ENCODE measurements around the gene CYP26A1. TPM values are rescaled to one million over a fixed set of nuclear protein-coding genes. Genes with fewer than 3 reads are reported as not detected.

The CYP26A1 gene
- total and polyA plus RNA-seq, 7 donors: 0.04 TPM; not detected in 6

- Histone ChIP-seq H3K4me3 (no peak overlapping the region), H3K27me3 (ENCODE audit: insufficient read depth in 3 of 3, low read length in 2 of 3) (peaks cover 0 to 47% (median 4%) of the 10 kb centered on the region in 3 donors), H3K27ac (no peak overlapping the region), H3K36me3 (ENCODE audit: insufficient read depth in 1 of 2, low read depth in 1 of 2) (no peaks in the 10 kb centered on the region), H3K9me3 (no peaks in the 10 kb centered on the region), H3K4me1 (no peaks in the 10 kb centered on the region)
- WGBS, 3 donors: 38 to 46% (median 41%) methylated on average over 10 of the region's 10 CpGs
- TF ChIP-seq CTCF (IDR thresholded peaks at IDR 0.05): no peak
- no peak for ATAC-seq
- no peak for DNase-seq
- intact Hi-C loops (cut with DNase I): loop anchor here (2.0 to 10.0 kb wide), 3 partner anchors 263 to 423 kb away; no protein-coding TSS in a partner anchor
Observed at GRCh38 chr10:93081834-93082233, 8.1 kb downstream of the CYP26A1 start.

DNA sequence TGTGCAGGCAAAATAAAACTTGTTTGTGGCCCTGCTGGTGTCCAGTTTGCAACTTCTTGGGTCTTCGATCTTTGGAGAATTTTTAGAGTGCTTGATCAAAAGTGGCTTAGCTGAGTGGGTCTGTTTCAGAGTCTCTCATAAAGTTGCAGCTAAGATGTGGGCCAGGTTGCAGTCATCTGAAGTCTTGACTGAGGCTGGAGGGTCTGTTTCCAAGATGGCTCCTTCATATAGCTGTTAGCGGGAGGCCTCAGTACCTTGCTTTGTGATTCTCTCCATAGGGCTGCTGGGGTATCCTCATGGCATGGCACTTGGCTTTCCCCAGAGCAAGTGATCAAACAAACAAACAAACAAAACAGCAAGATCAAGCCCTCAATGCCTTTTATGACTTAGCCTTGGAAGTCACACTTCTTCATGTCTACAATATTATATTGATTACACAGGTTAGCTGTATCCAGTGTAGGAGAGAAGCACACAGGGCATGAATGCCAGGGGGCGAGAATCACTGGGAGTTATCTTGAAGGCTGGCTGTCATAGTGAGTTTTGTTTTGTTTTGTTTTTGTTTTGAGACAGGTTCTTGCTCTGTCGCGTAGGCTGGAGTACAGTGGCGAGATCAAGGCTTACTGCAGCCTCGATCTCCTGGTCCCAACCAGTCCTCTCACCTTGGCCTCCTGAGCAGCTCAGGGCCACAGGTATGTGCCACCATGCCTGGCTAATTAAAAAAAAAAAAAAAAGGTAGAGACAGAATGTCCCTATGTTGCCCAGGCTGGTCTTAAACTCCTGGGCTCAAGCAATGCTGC, 10.2 kb downstream of the CYP26A1 start:
- WGBS, 3 donors: 81 to 92% (median 86%) methylated on average over 7 of the region's 7 CpGs
- intact Hi-C loops (cut with DNase I): loop anchor here (10.0 kb wide), 2 partner anchors 261 to 421 kb away; no protein-coding TSS in a partner anchor
- no peaks in the 10 kb centered on the region for H3K4me1 ChIP-seq
- H3K36me3 ChIP-seq (ENCODE audit: insufficient read depth in 1 of 2, low read depth in 1 of 2): no peaks in the 10 kb centered on the region
- no peak overlapping the region for H3K27ac ChIP-seq
- H3K27me3 ChIP-seq (ENCODE audit: insufficient read depth in 3 of 3, low read length in 2 of 3): peaks cover 0 to 28% (median 4%) of the 10 kb centered on the region in 3 donors
- TF ChIP-seq CTCF (IDR thresholded peaks at IDR 0.05): no peak
- ATAC-seq: no peak
- H3K9me3 ChIP-seq: no peaks in the 10 kb centered on the region
- DNase-seq: no peak
- H3K4me3 ChIP-seq: no peak overlapping the region

DNA sequence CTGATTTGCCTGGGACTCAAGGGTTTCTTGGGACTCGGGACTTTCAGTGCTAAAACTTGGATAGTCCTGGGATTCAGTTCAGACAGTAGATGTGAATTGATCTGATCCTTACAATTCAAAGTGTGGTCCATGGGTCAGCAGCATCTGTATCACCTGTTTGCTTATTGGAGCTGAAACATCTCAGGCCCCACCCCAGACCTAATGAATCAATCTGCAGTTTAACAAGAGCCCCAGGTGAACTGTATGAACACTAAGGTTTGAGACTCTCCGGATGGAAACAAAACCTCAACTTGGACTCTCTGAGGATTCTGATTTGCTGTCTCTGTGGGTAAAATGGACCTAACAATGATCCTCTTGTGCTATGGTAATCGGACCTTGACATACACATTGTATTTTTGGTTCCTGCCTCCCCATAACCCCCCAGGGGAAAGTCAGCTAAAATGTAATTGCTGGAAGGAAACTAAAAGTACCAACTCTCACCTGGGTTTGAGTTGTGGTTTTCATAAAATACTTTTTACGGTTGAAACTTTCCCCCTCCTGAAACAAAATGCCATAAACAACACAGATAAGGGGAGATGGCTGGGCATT, 11.7 kb downstream of the CYP26A1 start:
- Histone ChIP-seq H3K36me3 (ENCODE audit: insufficient read depth in 1 of 2, low read depth in 1 of 2) (no peaks in the 10 kb centered on the region), H3K9me3 (no peaks in the 10 kb centered on the region), H3K27me3 (ENCODE audit: insufficient read depth in 3 of 3, low read length in 2 of 3) (peaks cover 0 to 14% (median 3%) of the 10 kb centered on the region in 3 donors), H3K27ac (no peak overlapping the region), H3K4me1 (no peaks in the 10 kb centered on the region), H3K4me3 (no peak overlapping the region)
- whole genome bisulfite sequencing, 3 donors: 61 to 70% (median 67%) methylated on average over 4 of the region's 4 CpGs
- no peak for ATAC-seq
- DNase-seq: no peak
- intact Hi-C loops (cut with DNase I): loop anchor here (10.0 kb wide), 2 partner anchors 259 to 419 kb away; no protein-coding TSS in a partner anchor
- TF ChIP-seq CTCF (IDR thresholded peaks at IDR 0.05): no peak

GRCh38 chr10:93086289-93086688, 12.6 kb downstream of the CYP26A1 start:
- no peaks in the 10 kb centered on the region for H3K36me3 ChIP-seq (ENCODE audit: insufficient read depth in 1 of 2, low read depth in 1 of 2)
- intact Hi-C loops (cut with DNase I): loop anchor here (10.0 kb wide), 2 partner anchors 259 to 419 kb away; no protein-coding TSS in a partner anchor
- DNase-seq (no peak), ATAC-seq (no peak)
- no peaks in the 10 kb centered on the region for H3K4me1 ChIP-seq
- no peak overlapping the region for H3K27ac ChIP-seq
- 91 to 95% (median 93%) methylated on average over 6 of the region's 6 CpGs for WGBS, 3 donors
- peaks cover 0 to 5% (median 2%) of the 10 kb centered on the region in 3 donors for H3K27me3 ChIP-seq (ENCODE audit: insufficient read depth in 3 of 3, low read length in 2 of 3)
- no peak overlapping the region for H3K4me3 ChIP-seq
- TF ChIP-seq CTCF (IDR thresholded peaks at IDR 0.05): no peak
- no peaks in the 10 kb centered on the region for H3K9me3 ChIP-seq

Measured in psoas muscle (tissue), 8 donors.